Loucy (cell line): ENCODE data around the gene SYCP3.

Source experiments
- CTCF ChIP-seq: fragments of 200-600 bp; sonication (generic); conservative IDR thresholded peaks from 2 replicates; pipeline ENCODE4 v1.5.1; 2014; ENCODE audit warnings: mild to moderate bottlenecking, antibody characterized with exemption, low read length
- EZH2phosphoT487 ChIP-seq: fragments of 200-600 bp; IDR thresholded peaks from 2 replicates; pipeline ENCODE4 v1.6.1; 2018; ENCODE audit warnings: antibody characterized with exemption, mild to moderate bottlenecking, moderate library complexity, borderline replicate concordance

GRCh38 chr12:101690544-101691098 is 48.6 kb downstream of the SYCP3 start:
- TF ChIP-seq CTCF (no peak), EZH2phosphoT487 (no peak)
